ENCODE results near the gene LRRN2. TPM values are rescaled to one million over a fixed set of nuclear protein-coding genes. Genes with fewer than 3 reads are reported as not detected.

Gene LRRN2
- total RNA-seq, 1 donor from 2014 or later = 6.5 TPM

DNA sequence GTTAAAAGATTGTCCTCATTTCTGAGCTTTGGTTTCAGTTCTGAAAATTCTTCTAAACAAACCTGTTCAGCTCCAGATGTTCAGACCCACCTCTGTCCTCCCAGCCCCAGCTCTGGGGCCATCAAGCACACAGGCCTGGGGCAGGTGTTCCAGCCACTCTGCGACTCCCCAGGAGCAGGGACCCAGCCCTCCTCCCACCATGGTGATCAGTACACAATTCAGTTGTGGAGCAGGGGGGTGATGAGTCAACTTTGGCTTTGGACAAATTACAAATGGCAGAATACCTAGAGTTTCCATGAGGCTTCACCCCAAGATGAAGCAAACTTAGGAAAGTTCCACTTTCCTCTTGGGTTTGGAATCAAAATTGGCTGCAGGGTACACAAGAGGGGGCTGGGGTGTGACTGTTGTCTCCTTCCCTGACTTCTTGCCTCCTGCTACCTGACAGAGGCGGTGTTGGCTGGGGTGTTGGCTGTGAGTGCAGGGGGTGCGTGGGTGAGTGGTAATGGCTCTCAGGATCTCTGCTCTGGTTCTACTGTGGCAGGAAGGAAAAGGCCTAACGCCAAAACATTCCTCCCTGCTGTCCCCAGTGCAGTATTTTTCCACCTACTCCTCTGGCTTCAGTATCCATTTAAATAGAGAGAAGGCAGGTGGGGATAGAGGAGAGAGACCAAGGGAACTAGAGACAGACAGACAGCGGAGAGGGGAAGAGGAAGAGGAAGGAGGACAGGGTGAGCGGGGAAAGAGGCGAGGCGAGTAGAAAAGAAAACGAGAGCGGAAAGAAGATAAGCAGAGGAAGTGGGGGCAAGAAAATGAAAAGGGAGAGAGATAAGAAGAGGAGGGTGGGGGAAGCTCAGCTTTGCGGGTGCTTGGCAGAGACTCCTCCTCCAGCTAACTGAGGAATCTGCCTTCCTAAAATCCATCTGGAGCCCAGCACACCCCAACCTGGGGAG, 20.6 kb upstream of the LRRN2 start:
- Histone ChIP-seq H3K4me3 (no peak overlapping the region), H3K4me1 (no peaks in the 10 kb centered on the region), H3K27me3 (no peaks in the 10 kb centered on the region), H3K27ac (no peak overlapping the region), H3K9me3 (no peaks in the 10 kb centered on the region), H3K36me3 (no peaks in the 10 kb centered on the region)
- no peak for DNase-seq (ENCODE audit: low spot score in 2 of 2)
- TF ChIP-seq, protein P1, sequence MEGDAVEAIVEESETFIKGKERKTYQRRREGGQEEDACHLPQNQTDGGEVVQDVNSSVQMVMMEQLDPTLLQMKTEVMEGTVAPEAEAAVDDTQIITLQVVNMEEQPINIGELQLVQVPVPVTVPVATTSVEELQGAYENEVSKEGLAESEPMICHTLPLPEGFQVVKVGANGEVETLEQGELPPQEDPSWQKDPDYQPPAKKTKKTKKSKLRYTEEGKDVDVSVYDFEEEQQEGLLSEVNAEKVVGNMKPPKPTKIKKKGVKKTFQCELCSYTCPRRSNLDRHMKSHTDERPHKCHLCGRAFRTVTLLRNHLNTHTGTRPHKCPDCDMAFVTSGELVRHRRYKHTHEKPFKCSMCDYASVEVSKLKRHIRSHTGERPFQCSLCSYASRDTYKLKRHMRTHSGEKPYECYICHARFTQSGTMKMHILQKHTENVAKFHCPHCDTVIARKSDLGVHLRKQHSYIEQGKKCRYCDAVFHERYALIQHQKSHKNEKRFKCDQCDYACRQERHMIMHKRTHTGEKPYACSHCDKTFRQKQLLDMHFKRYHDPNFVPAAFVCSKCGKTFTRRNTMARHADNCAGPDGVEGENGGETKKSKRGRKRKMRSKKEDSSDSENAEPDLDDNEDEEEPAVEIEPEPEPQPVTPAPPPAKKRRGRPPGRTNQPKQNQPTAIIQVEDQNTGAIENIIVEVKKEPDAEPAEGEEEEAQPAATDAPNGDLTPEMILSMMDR (IDR thresholded peaks at IDR 0.05) = no peak
- intact Hi-C loops (cut with DNase I) = no loop called here

DNA sequence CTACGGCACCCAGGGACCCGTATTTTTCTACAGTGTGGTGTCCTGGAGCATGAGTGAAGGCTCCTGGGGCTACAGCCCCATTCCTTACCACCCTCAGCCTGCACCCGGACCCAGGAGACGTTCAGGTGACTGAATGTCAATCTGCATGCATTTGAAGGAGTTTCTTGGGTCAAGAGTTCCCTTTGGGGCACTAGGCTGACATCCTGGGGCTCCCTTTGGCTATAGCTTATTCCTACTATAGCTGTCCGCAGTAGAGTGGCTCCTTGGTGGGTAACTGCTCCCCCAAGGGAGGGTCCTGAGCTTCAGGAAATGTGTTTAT, 19.9 kb upstream of the LRRN2 start:
- no peaks in the 10 kb centered on the region for H3K36me3 ChIP-seq
- no peaks in the 10 kb centered on the region for H3K4me1 ChIP-seq
- H3K27me3 ChIP-seq = no peaks in the 10 kb centered on the region
- no peak for DNase-seq (ENCODE audit: low spot score in 2 of 2)
- no peak overlapping the region for H3K27ac ChIP-seq
- H3K9me3 ChIP-seq = no peaks in the 10 kb centered on the region
- no peak overlapping the region for H3K4me3 ChIP-seq
- TF ChIP-seq, protein P1 (IDR thresholded peaks at IDR 0.05) = no peak
- intact Hi-C loops (cut with DNase I) = no loop called here

DNA sequence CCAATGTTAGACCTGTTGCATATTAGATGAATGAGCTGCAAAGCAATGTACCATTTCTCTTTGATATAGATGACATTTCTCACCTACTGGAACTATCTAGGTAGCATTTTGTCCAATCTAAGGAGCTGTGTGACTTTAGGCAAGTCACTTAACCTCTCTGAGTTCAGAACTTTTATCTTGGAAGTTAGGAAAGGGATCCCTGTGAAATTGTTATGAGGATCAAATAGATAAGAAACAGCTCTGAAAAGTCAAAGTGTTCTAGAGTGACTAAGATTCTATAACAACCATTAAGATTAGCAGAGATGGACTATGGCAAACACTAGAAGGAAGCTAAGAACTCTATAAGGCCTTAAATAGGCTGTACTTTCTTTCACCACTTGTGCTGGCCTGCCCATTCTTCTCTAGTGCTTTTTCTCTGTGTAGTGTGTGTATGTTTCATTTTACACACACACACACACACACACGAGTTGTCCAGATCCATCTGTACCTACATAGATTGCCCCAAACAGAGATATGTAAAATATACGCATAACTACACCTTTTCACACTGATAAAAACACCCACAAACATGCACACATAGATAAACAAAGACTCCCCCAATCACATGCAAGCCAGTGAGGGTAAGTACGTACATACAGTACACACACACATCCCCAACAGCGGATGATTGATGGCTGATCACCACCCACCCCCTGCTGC, 19.4 kb upstream of the LRRN2 start:
- H3K4me1 ChIP-seq = no peaks in the 10 kb centered on the region
- no peaks in the 10 kb centered on the region for H3K27me3 ChIP-seq
- TF ChIP-seq, protein P1 (IDR thresholded peaks at IDR 0.05) = no peak
- no peaks in the 10 kb centered on the region for H3K36me3 ChIP-seq
- intact Hi-C loops (cut with DNase I) = no loop called here
- H3K9me3 ChIP-seq = no peaks in the 10 kb centered on the region
- no peak for DNase-seq (ENCODE audit: low spot score in 2 of 2)
- no peak overlapping the region for H3K27ac ChIP-seq
- no peak overlapping the region for H3K4me3 ChIP-seq

DNA sequence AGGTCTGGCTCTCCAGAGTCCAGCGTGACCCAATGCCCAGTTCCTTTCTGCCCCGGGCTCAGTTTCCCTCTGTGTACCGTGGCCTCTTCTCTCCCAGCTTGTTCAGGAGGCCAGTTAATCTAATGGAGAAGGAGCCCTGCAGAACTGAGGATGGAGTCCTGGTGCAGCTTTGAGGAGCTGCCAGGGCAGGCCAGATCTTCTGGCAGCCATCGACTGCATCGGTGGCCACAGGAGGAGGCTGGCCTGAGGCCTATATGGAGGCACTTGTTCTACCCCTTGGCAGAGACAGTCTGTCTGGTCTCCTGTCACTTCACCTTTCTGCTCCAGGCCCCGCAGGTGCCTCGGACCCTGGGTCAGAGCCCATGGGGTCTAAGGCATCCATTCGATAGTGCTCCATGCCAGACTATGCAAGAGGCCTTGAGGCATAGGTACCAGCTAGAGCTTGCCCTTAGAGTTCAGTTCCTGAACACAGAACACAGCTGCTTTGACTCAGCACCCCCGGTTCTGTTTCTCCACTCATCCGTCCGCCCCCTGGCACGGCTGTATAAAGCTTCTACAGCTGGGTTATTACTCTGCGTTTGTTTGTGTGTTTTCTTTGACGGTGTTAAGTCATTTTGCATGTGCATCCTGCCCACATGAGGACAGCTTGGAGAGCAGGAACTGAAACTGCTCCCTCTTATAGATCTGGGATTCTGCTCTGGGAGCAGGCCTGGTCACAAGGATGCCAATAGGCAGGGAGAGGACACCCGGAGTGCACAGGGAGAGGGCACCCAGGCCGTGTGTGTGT, 18.5 kb upstream of the LRRN2 start:
- TF ChIP-seq, protein P1 (IDR thresholded peaks at IDR 0.05) = no peak

GRCh38 chr1:204703268-204703664, 17.7 kb upstream of the LRRN2 start:
- TF ChIP-seq, protein P1 (IDR thresholded peaks at IDR 0.05) = no peak
- intact Hi-C loops (cut with DNase I) = no loop called here
- H3K36me3 ChIP-seq = no peaks in the 10 kb centered on the region
- no peak overlapping the region for H3K4me3 ChIP-seq
- H3K4me1 ChIP-seq = no peaks in the 10 kb centered on the region
- no peak overlapping the region for H3K27ac ChIP-seq
- no peaks in the 10 kb centered on the region for H3K9me3 ChIP-seq
- DNase-seq (ENCODE audit: low spot score in 2 of 2) = no peak
- H3K27me3 ChIP-seq = no peaks in the 10 kb centered on the region

More for the DNA sequence above, 18.5 kb upstream of the LRRN2 start:
- Histone ChIP-seq H3K4me1 (no peaks in the 10 kb centered on the region), H3K9me3 (no peaks in the 10 kb centered on the region), H3K27ac (no peak overlapping the region), H3K36me3 (no peaks in the 10 kb centered on the region), H3K4me3 (no peak overlapping the region), H3K27me3 (no peaks in the 10 kb centered on the region)
- DNase-seq (ENCODE audit: low spot score in 2 of 2) = no peak
- intact Hi-C loops (cut with DNase I) = no loop called here

All from ascending aorta (tissue), 2 donors.